ENCODE results near the gene MEI4.
"Not testable (repeated sequence)": the region's sequence is repeated elsewhere in the genome, so short reads cannot be mapped to it uniquely, and the experiment has no call there.

DNA sequence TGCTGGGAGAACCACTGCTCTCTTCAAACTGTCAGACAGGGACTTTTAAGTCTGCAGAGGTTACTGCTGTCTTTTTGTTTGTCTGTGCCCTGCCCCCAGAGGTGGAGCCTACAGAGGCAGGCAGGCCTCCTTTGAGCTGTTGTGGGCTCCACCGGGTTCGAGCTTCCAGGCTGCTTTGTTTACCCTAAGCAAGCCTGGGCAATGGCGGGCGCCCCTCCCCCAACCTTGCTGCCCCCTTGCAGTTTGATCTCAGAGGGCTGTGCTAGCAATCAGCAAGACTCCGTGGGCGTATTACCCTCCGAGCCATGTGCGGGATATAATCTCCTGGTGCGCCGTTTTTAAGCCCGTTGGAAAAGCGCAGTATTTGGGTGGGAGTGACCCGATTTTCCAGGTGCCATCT is 83.2 kb downstream of the MEI4 start:
- TF ChIP-seq, protein P1, sequence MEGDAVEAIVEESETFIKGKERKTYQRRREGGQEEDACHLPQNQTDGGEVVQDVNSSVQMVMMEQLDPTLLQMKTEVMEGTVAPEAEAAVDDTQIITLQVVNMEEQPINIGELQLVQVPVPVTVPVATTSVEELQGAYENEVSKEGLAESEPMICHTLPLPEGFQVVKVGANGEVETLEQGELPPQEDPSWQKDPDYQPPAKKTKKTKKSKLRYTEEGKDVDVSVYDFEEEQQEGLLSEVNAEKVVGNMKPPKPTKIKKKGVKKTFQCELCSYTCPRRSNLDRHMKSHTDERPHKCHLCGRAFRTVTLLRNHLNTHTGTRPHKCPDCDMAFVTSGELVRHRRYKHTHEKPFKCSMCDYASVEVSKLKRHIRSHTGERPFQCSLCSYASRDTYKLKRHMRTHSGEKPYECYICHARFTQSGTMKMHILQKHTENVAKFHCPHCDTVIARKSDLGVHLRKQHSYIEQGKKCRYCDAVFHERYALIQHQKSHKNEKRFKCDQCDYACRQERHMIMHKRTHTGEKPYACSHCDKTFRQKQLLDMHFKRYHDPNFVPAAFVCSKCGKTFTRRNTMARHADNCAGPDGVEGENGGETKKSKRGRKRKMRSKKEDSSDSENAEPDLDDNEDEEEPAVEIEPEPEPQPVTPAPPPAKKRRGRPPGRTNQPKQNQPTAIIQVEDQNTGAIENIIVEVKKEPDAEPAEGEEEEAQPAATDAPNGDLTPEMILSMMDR (IDR thresholded peaks at IDR 0.05), result not testable (repeated sequence)
- TF ChIP-seq EZH2 (IDR thresholded peaks at IDR 0.05; ENCODE audit: borderline replicate concordance, insufficient read depth, low read depth, low read length, poor library complexity, severe bottlenecking), result not testable (repeated sequence)

Data from B cell (primary cell).